ENCODE data around the gene SLC9A9. TPM values are rescaled to one million over a fixed set of nuclear protein-coding genes. Genes with fewer than 3 reads are reported as not detected.

Gene SLC9A9
- polyA plus RNA-seq, 1 donor = 6.3 TPM

DNA sequence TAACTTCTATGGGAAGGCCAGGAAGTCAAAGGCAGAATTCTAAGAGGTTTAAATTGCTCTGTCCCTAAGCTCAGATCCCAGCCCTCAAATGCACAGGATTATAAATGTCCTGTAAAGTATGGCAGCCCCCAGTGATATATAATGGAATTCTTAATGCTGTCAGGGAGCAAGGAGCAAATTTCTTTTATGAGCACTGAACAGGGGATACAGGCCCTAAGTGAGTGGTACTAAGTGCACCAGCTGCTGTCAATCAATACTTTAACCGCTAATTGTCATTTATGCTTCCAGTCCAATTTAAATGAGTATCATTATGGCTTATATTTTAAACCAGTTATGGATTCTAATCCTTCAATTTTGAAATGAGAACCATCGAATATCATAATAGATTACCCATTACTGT lies 4.7 kb downstream of the SLC9A9 start:
- no peak for DNase-seq
- H3K27ac ChIP-seq (ENCODE audit: low read length) = no peak overlapping the region
- H3K4me3 ChIP-seq (ENCODE audit: low read length) = no peak overlapping the region
- no peaks in the 10 kb centered on the region for H3K4me1 ChIP-seq (ENCODE audit: control insufficient read depth, insufficient read depth, low read length)
- no peaks in the 10 kb centered on the region for H3K27me3 ChIP-seq (ENCODE audit: control insufficient read depth, insufficient read depth, low read length)
- no peaks in the 10 kb centered on the region for H3K36me3 ChIP-seq (ENCODE audit: control insufficient read depth, insufficient read depth, low read length)
- WGBS (ENCODE audit: insufficient coverage, low lambda C conversion rate) = 100% methylated on average over 1 of the region's 2 CpGs
- no peaks in the 10 kb centered on the region for H3K9me3 ChIP-seq (ENCODE audit: control insufficient read depth, low read depth, low read length)

- H3K4me1 ChIP-seq (ENCODE audit: control insufficient read depth, insufficient read depth, low read length) = no peaks in the 10 kb centered on the region
- no peak for DNase-seq
- H3K27me3 ChIP-seq (ENCODE audit: control insufficient read depth, insufficient read depth, low read length) = no peaks in the 10 kb centered on the region
- H3K9me3 ChIP-seq (ENCODE audit: control insufficient read depth, low read depth, low read length) = no peaks in the 10 kb centered on the region
- 83% methylated on average over 1 of the region's 4 CpGs for WGBS (ENCODE audit: insufficient coverage, low lambda C conversion rate)
- H3K4me3 ChIP-seq (ENCODE audit: low read length) = no peak overlapping the region
- H3K36me3 ChIP-seq (ENCODE audit: control insufficient read depth, insufficient read depth, low read length) = no peaks in the 10 kb centered on the region
- H3K27ac ChIP-seq (ENCODE audit: low read length) = no peak overlapping the region
Measured at GRCh38 chr3:143840636-143841035, 7.6 kb downstream of the SLC9A9 start.

DNA sequence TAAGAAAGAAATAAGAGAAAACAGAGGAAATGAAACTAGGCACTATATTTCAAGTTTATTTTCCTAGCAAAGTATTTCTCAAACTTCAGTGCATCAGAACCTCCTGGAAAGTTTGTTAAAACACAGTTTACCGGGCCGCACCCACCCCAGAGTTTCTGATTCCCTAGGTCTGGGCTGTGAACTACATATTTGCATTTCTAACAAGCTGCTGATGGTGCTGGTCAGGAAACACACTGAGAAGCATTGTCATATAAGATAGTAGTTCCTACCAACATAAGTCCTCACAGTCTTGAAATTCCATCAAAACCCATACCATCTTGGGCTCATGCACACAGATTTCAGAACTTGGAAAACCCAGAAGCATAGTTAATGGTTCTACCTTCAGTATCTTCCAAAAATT lies 8.3 kb downstream of the SLC9A9 start:
- Histone ChIP-seq H3K9me3 (ENCODE audit: control insufficient read depth, low read depth, low read length) (no peaks in the 10 kb centered on the region), H3K36me3 (ENCODE audit: control insufficient read depth, insufficient read depth, low read length) (no peaks in the 10 kb centered on the region), H3K27me3 (ENCODE audit: control insufficient read depth, insufficient read depth, low read length) (no peaks in the 10 kb centered on the region), H3K27ac (ENCODE audit: low read length) (no peak overlapping the region), H3K4me3 (ENCODE audit: low read length) (no peak overlapping the region), H3K4me1 (ENCODE audit: control insufficient read depth, insufficient read depth, low read length) (no peaks in the 10 kb centered on the region)
- WGBS (ENCODE audit: insufficient coverage, low lambda C conversion rate) = no CpG with 5 or more reads among the region's 2 CpGs
- DNase-seq = no peak

GRCh38 chr3:143837076-143837475 lies 11.2 kb downstream of the SLC9A9 start:
- WGBS (ENCODE audit: insufficient coverage, low lambda C conversion rate) = no CpG with 5 or more reads among the region's 1 CpG
- Histone ChIP-seq H3K4me3 (ENCODE audit: low read length) (no peak overlapping the region), H3K4me1 (ENCODE audit: control insufficient read depth, insufficient read depth, low read length) (no peaks in the 10 kb centered on the region), H3K36me3 (ENCODE audit: control insufficient read depth, insufficient read depth, low read length) (no peaks in the 10 kb centered on the region), H3K9me3 (ENCODE audit: control insufficient read depth, low read depth, low read length) (no peaks in the 10 kb centered on the region), H3K27ac (ENCODE audit: low read length) (no peak overlapping the region), H3K27me3 (ENCODE audit: control insufficient read depth, insufficient read depth, low read length) (no peaks in the 10 kb centered on the region)
- no peak for DNase-seq

DNA sequence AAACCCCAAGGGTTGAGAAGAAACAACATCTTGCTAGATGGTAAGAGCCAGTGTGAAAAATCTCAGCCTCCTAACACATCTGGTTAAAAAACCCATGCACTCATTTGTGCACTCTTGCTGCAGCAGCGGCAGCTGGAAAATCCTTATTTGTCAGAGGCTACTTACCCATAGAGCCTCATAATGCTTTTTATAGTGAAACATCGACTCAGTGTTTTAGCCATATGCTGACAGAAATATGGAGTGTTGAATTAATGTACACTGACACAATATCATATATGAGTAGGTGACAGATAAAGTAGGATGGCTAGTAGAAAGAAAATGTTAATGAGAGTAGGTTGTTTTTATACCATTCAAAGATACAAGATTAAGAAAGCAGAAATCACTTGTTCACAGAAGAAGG lies 13.0 kb downstream of the SLC9A9 start:
- H3K27ac ChIP-seq (ENCODE audit: low read length) = no peak overlapping the region
- no peaks in the 10 kb centered on the region for H3K27me3 ChIP-seq (ENCODE audit: control insufficient read depth, insufficient read depth, low read length)
- no peak overlapping the region for H3K4me3 ChIP-seq (ENCODE audit: low read length)
- no peak for DNase-seq
- no peaks in the 10 kb centered on the region for H3K36me3 ChIP-seq (ENCODE audit: control insufficient read depth, insufficient read depth, low read length)
- 67% methylated on average over 1 of the region's 2 CpGs for WGBS (ENCODE audit: insufficient coverage, low lambda C conversion rate)
- H3K4me1 ChIP-seq (ENCODE audit: control insufficient read depth, insufficient read depth, low read length) = no peaks in the 10 kb centered on the region
- no peaks in the 10 kb centered on the region for H3K9me3 ChIP-seq (ENCODE audit: control insufficient read depth, low read depth, low read length)

DNA sequence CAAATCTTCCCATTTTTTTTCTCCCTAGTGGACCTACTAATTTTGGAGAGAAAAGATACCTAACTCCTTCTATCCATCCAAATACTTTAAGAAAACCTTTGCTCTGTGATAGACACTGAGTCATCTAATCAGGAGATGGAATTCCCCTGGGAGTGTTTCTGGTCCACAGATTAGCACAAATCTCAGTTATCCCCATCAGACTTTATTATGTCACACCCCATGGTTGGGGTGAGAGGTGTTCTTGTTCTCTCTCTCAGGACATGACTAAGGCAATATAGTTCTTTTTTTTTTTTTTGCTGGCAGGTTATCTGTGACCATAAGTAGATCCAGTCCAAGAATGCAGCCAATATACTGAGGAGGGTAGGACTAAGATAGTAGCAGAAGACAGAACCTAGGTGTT lies 15.8 kb downstream of the SLC9A9 start:
- H3K4me3 ChIP-seq (ENCODE audit: low read length) = no peak overlapping the region

GRCh38 chr3:143831994-143832393 lies 16.3 kb downstream of the SLC9A9 start:
- no peaks in the 10 kb centered on the region for H3K27me3 ChIP-seq (ENCODE audit: control insufficient read depth, insufficient read depth, low read length)
- no peaks in the 10 kb centered on the region for H3K4me1 ChIP-seq (ENCODE audit: control insufficient read depth, insufficient read depth, low read length)
- H3K4me3 ChIP-seq (ENCODE audit: low read length) = no peak overlapping the region
- no peak for DNase-seq
- WGBS (ENCODE audit: insufficient coverage, low lambda C conversion rate) = no CpG with 5 or more reads among the region's 1 CpG
- H3K9me3 ChIP-seq (ENCODE audit: control insufficient read depth, low read depth, low read length) = no peaks in the 10 kb centered on the region
- no peak overlapping the region for H3K27ac ChIP-seq (ENCODE audit: low read length)
- no peaks in the 10 kb centered on the region for H3K36me3 ChIP-seq (ENCODE audit: control insufficient read depth, insufficient read depth, low read length)

More for the DNA sequence above, 15.8 kb downstream of the SLC9A9 start:
- Histone ChIP-seq H3K36me3 (ENCODE audit: control insufficient read depth, insufficient read depth, low read length) (no peaks in the 10 kb centered on the region), H3K9me3 (ENCODE audit: control insufficient read depth, low read depth, low read length) (no peaks in the 10 kb centered on the region), H3K4me1 (ENCODE audit: control insufficient read depth, insufficient read depth, low read length) (no peaks in the 10 kb centered on the region), H3K27ac (ENCODE audit: low read length) (no peak overlapping the region), H3K27me3 (ENCODE audit: control insufficient read depth, insufficient read depth, low read length) (no peaks in the 10 kb centered on the region)
- DNase-seq = no peak

- H3K4me1 ChIP-seq (ENCODE audit: control insufficient read depth, insufficient read depth, low read length) = no peaks in the 10 kb centered on the region
- H3K27me3 ChIP-seq (ENCODE audit: control insufficient read depth, insufficient read depth, low read length) = no peaks in the 10 kb centered on the region
- no peaks in the 10 kb centered on the region for H3K36me3 ChIP-seq (ENCODE audit: control insufficient read depth, insufficient read depth, low read length)
- no peaks in the 10 kb centered on the region for H3K9me3 ChIP-seq (ENCODE audit: control insufficient read depth, low read depth, low read length)
- 50% methylated on average over 1 of the region's 2 CpGs for WGBS (ENCODE audit: insufficient coverage, low lambda C conversion rate)
- DNase-seq = no peak
- no peak overlapping the region for H3K27ac ChIP-seq (ENCODE audit: low read length)
- H3K4me3 ChIP-seq (ENCODE audit: low read length) = no peak overlapping the region
Measured at GRCh38 chr3:143831208-143831607, 17.1 kb downstream of the SLC9A9 start.

DNA sequence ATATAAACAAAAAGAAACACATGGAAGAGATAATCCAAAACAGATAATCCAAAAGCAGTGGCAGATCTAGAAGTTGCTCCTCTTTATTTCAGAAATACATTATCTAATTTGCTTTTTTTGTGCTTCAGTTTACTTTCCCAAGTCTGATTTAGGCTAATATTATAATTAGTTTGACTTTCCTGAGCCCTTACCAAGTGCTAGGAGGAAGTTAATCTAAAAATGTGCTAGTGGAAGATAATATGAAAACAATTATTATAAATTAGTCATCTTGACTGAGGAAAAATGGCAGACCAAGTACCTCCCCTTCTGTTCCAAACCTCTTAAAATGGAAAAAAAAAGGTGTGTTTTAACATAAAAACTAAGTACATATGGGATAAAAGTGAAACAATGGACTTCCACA lies 17.5 kb downstream of the SLC9A9 start:
- H3K27me3 ChIP-seq (ENCODE audit: control insufficient read depth, insufficient read depth, low read length) = no peaks in the 10 kb centered on the region
- DNase-seq = no peak
- H3K36me3 ChIP-seq (ENCODE audit: control insufficient read depth, insufficient read depth, low read length) = no peaks in the 10 kb centered on the region
- H3K4me1 ChIP-seq (ENCODE audit: control insufficient read depth, insufficient read depth, low read length) = no peaks in the 10 kb centered on the region
- no peak overlapping the region for H3K4me3 ChIP-seq (ENCODE audit: low read length)
- no peaks in the 10 kb centered on the region for H3K9me3 ChIP-seq (ENCODE audit: control insufficient read depth, low read depth, low read length)
- no peak overlapping the region for H3K27ac ChIP-seq (ENCODE audit: low read length)

GRCh38 chr3:143830063-143830462 lies 18.2 kb downstream of the SLC9A9 start:
- no peak for DNase-seq
- no peaks in the 10 kb centered on the region for H3K9me3 ChIP-seq (ENCODE audit: control insufficient read depth, low read depth, low read length)
- H3K27ac ChIP-seq (ENCODE audit: low read length) = no peak overlapping the region
- no peaks in the 10 kb centered on the region for H3K27me3 ChIP-seq (ENCODE audit: control insufficient read depth, insufficient read depth, low read length)
- H3K36me3 ChIP-seq (ENCODE audit: control insufficient read depth, insufficient read depth, low read length) = no peaks in the 10 kb centered on the region
- H3K4me3 ChIP-seq (ENCODE audit: low read length) = no peak overlapping the region
- no CpG with 5 or more reads among the region's 2 CpGs for WGBS (ENCODE audit: insufficient coverage, low lambda C conversion rate)
- H3K4me1 ChIP-seq (ENCODE audit: control insufficient read depth, insufficient read depth, low read length) = no peaks in the 10 kb centered on the region

DNA sequence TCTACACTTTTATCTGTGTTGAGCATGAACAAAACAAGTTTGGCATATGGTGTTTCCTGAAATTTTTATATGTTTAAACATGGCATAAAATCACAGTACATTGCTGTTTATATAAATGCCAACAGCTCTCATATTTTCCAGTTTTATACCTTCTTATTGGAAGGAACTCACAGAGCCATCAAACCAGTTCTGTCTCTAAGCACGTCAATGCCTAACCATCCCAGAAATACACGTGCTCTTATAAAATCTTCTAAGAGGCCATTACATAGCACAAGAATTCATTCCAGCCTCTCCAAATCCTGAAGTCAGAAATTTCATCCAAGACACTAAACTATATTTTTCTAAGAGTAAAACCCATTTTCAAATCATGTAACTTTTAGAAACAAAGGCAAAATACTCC lies 20.8 kb downstream of the SLC9A9 start:
- H3K4me1 ChIP-seq (ENCODE audit: control insufficient read depth, insufficient read depth, low read length) = no peaks in the 10 kb centered on the region
- no peak overlapping the region for H3K27ac ChIP-seq (ENCODE audit: low read length)
- no peaks in the 10 kb centered on the region for H3K9me3 ChIP-seq (ENCODE audit: control insufficient read depth, low read depth, low read length)
- H3K36me3 ChIP-seq (ENCODE audit: control insufficient read depth, insufficient read depth, low read length) = no peaks in the 10 kb centered on the region
- no peak for DNase-seq
- no peaks in the 10 kb centered on the region for H3K27me3 ChIP-seq (ENCODE audit: control insufficient read depth, insufficient read depth, low read length)
- no CpG with 5 or more reads among the region's 2 CpGs for WGBS (ENCODE audit: insufficient coverage, low lambda C conversion rate)
- no peak overlapping the region for H3K4me3 ChIP-seq (ENCODE audit: low read length)
